HG03439 (cell line): ENCODE results near the gene HMGA1.
"Not testable (repeated sequence)": the region's sequence is repeated elsewhere in the genome, so short reads cannot be mapped to it uniquely, and the experiment has no call there.

Experiments
- ATAC-seq: cut with Tn5 transposase; IDR thresholded peaks from one replicate; pipeline ENCODE4 v1.9.1; 2021; ENCODE audit warnings: mild to moderate bottlenecking, moderate library complexity; ENCODE audit not compliant: unreplicated experiment

The HMGA1 gene

DNA sequence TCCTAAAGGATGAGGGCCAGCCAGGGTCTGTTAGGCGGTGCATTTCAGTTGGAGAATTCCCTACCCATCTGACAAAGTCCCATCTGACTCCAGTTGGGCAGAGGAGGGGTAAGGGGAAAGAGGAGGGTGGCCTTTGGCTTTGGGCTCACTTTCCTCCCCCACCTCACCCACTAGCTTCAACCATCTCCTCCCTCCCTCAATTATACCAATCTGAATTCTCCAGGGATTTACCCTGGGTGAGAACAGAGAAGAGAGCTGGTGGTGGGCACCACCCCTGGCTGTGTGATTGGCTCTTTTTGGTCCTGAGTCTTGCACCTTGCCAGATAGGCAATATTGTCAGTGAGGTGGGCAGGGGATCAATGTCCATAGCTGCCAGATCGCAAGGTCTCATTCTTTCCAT lies 3.2 kb downstream of the HMGA1 start:
- no peak for ATAC-seq

DNA sequence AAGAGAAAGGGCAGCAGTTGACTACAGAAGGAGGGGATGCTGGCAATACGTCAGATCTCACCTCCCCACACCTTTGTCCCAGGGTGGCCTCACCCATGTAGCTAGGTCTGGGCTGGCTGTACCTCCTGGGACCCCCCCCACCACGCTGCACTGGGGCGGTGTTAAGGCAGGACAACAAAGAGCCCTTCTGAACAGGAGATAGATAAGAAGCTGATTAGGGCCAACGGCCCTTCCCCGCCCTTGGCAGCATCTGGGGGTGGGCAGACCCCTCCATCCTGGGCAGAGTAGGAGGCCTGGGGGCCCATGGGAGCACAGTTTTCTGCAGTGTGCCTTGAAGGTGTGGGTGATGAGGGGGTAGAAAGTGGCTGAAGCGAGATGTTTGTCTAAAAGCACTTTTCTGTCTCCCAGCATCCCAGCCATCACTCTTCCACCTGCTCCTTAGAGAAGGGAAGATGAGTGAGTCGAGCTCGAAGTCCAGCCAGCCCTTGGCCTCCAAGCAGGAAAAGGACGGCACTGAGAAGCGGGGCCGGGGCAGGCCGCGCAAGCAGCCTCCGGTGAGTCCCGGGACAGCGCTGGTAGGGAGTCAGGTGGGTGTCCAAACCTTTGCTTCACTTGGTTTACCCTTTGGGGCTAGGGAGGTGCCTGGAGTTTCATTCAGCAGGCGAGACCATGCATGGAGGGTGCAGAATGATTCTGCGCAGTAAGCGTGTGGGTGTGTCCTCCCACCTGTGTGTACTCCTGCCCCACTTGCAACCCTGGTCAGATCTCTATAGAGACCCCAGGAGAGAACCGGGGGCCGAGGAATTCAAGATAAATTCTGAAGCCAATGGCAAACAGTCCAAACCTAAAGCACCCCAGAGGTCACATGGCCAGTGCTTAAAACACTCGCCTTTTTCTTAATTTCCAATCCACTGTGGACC lies 3.9 kb downstream of the HMGA1 start:
- ATAC-seq, result no peak

DNA sequence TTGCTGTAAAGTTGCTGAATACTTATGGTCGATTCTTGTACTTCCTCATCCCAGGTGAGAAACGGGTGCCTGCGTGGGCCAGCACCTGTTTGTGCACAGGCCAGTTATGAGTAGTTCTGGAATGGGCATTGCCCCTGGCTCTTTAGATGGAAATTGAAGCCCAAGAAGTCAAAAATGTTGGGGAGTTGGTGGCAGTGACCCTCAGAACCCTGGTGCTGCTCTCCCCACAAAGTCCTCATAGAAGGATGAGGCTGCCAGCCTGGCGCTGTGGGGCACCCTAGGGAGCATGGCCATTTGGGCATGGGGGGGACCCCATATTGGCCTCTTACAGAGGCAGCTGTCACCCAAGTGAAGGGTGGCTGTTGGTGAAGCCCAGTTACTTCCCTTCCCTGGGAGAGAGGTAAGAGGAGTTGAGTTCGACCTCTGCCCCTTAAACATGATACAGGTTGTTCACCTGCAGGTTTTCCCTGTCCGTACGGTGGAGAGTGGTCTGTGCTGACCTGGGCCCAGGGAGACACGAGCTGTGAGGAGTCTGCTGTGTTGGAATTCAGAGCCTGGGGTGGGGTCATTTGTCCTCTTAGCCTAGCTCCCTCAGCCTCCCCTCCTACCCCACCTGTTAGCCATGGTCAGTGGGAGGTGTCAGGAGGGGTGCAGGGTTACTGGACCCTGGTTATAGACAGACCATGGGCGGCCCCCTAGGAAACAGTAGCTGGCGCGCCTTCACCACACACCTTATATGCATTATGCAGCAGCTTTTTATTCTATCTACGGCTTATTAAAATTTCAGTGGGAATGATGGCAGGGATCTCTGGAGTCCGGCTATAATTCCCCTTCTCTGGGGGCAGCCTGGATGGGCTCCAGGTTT lies 4.9 kb downstream of the HMGA1 start:
- no peak for ATAC-seq

DNA sequence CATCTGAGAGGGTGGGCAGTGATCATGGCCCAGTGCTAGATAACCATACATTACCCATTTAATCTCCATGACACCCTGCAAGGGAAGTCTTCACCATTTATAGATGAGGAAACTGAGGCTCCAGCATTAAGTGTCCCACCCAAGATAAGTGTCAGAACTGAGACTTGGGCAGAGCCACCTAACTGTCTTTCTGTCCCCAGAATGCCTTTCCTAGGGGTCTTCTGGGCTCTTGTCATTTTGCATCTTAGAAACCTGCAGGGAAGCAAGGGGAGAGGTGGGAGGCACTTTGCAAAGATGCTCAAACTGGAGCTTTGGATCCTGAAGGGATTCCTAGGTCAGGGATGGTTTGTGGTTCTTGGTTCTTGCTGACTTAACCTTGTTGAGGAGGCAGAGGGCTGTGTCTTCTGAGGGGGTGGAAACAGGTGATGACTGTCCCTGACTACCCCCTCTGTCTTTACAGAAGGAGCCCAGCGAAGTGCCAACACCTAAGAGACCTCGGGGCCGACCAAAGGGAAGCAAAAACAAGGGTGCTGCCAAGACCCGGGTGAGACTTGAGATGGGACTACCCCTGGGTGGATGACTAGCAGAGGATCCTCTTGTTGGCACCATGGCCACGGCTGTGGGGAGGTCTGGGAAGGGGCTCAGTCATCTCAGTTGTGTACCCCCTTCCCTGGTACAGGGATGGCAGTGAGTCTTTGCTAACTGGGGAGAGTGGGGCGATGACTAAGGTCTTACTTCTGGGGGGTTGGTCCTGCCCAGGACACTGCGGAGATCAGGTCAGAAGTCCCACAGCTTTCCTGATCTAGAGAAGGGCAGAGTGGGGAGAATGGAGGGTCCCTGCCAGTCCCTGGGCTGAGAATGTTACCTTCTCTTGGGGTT lies 5.8 kb downstream of the HMGA1 start:
- no peak for ATAC-seq

DNA sequence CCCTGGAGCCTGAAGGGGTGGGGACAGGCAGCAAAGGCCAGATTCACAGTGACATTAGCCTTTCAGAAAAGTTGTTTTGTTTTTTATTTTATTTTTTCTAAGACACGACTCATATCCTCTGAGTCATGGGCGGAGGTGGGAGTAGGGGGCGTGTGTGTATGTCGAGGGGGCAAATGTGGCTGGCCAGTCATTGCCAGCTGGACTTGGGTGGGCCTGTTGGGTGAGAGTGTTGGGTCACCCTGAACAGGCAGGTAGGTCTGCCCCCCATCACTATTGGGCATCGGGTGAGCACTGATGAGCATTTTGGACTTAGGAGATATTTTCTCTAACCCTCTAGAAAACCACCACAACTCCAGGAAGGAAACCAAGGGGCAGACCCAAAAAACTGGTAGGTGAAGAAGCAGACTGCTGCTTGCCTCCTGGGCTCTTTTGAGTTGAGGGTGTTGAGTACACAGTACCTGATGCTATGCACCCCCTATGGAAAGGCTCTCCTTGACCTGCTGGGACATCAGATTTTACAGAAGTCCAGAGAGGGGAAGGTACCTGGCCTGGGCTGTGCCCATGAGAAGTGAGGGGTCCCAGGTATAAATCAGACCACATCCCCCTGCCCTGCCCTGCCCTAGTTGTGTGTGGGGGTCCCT lies 6.6 kb downstream of the HMGA1 start:
- ATAC-seq, result no peak

DNA sequence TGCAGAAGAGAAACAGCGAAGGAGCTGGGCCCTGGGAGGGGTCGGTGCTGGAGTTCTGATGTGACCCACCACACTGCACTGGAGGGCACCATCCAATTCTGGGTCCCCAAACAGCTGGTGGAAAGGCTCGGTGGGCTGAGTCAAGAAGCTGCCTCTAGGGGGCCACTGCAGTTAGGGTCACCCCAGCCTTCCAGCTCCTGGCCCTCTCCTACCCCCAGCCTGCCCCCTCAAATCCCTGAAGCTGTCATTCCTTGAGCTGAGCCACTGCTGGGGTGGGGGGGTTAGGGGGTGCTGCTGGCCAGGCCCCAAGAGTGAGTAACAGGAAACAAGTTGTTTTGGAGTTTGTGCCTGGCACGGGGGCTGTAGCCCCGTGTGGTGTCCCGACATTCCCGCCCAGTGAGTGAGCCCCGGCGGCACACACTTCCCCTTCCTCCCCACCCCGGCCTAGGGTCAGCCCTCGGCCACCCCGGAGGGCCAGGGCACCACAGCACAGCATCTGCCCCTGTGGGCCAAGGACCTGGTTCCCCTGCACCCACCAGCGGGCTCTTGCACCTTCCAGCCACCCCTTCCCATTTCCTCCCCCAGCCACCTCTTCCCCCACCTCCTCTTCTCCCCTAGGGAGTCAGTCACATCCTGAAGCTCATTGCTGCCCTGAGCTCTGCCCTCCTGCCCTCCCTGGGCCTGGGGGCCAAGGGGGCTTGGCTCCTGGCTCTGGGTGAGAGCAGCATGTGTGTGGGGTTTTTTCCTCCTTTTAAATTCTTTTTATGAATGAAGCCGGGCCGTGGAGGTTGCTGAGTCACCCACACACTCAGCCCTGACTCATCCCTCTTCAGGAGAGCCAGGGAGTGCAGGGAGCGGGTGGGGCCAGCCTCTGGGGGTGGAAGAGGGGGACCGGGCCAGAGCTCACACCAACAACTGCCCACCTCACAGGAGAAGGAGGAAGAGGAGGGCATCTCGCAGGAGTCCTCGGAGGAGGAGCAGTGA lies 7.5 kb downstream of the HMGA1 start:
- ATAC-seq, result no peak

DNA sequence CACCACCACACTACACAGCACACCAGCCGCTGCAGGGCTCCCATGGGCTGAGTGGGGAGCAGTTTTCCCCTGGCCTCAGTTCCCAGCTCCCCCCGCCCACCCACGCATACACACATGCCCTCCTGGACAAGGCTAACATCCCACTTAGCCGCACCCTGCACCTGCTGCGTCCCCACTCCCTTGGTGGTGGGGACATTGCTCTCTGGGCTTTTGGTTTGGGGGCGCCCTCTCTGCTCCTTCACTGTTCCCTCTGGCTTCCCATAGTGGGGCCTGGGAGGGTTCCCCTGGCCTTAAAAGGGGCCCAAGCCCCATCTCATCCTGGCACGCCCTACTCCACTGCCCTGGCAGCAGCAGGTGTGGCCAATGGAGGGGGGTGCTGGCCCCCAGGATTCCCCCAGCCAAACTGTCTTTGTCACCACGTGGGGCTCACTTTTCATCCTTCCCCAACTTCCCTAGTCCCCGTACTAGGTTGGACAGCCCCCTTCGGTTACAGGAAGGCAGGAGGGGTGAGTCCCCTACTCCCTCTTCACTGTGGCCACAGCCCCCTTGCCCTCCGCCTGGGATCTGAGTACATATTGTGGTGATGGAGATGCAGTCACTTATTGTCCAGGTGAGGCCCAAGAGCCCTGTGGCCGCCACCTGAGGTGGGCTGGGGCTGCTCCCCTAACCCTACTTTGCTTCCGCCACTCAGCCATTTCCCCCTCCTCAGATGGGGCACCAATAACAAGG lies 8.5 kb downstream of the HMGA1 start:
- ATAC-seq, result not testable (repeated sequence)

DNA sequence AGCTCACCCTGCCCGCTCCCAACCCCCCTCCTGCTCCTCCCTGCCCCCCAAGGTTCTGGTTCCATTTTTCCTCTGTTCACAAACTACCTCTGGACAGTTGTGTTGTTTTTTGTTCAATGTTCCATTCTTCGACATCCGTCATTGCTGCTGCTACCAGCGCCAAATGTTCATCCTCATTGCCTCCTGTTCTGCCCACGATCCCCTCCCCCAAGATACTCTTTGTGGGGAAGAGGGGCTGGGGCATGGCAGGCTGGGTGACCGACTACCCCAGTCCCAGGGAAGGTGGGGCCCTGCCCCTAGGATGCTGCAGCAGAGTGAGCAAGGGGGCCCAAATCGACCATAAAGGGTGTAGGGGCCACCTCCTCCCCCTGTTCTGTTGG lies 9.1 kb downstream of the HMGA1 start:
- not testable (repeated sequence) for ATAC-seq

DNA sequence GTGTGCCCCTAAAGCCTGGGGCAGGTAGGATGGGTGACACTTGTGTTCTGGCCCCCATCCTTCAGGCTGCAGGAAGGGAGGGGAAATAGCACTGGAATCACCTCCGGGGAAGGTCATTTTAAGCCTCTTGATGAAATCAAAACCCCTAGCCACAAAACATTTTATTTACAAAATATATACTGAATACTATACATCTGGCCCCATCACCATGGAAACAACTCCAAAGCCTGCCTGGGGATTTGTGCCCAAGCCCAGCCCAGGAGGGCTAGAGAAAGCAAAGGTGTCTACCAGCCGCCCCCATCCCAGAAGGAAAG lies 9.5 kb downstream of the HMGA1 start:
- ATAC-seq, result no peak

DNA sequence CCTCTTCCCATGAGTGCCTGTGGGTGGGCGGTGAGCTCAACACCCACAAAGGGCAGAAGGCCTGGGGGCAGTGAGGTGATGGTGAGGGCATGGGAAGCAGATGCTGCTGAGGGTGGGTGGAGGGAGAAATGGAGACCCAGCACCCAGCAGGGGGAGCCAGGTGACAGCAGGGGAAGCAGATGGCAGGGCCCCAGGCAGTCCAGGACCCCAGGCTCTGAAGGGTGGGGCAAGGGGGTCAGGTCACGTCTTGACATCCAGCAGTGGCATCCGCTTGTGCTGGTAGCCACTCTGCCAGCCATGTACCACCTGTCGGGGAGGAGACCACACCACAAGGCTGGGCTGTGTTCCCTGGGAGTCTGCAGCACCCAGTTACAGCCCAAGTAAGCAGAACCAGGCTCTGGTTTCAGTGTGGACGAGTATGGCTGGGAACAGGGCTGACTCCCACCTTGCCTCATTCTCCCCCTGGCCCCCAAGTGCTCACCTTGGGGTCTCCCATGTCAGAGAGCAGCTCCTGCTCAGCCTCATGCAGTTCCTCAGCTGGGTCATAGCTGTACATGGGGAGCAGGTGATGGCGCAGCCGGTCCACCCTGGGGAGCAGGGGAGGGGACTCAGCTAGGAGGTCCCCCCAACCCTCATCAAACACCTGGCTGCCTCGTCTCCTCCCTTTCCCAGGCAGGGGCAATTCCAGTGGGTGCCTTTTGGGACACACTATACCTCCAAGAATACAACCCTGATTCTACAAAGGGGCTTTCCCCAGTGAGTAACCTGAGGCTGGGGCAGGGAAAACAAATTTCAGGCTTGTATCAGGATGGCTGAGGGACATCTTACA lies 10.1 kb downstream of the HMGA1 start:
- no peak for ATAC-seq

DNA sequence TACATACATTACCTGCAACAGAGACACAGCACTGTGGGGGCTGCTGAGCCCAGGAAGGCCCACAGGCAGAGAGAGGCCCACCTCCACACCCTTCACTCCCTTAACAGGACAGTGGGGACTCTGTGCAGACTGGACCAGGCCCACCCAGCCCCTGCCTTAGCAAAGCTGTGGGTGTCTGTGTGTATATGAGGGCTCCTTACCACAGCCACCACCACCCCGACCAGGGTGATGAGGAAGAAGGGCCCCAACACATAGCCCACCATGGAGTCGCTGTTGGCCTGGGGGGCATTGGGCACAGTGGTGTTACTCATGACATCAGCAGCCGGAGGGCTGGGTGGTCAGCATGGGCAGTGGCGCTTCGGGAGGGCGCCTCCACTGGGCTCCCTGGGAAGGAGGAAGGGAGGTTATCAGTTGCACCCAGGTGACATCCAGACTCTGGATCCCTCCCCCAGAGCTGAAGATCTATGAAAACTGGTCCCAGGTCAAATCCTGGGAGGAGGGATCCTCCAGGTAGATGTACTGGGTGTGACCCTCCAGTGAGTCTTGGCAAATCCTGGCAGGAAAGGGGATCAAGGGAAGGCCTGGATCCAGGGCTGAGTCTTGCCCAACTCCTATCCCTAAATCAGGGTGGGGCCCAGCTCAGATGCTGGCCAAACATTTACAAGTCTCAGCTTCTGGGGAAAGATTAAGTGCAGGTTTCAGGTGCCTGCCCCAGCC lies 11.0 kb downstream of the HMGA1 start:
- no peak for ATAC-seq

DNA sequence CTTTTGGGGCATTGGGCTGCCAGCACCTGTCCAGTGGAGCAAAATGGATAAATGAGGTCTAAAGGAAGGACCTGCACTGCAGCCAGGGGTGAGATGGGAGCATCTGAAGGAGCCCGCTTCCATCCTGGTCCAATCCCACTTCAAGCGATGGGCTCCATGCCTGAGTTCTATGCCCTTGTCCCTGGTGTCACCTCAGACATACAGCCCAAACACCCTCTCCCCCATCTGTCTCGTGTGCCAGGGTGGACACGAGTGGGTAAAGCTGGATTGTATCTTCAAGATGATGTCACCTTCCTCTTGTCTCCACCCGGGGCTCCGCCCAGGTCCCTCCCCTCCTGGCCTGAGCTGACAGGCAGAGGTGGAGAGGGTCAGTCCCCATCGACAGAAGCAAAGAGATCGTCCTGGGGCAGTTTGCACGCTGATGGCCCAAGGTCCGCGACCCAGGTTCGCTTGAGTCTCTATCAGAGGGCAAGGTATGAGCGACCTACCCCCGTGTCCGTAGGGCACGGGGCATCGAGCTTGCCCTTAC lies 11.6 kb downstream of the HMGA1 start:
- ATAC-seq, result peak; percentile 24

DNA sequence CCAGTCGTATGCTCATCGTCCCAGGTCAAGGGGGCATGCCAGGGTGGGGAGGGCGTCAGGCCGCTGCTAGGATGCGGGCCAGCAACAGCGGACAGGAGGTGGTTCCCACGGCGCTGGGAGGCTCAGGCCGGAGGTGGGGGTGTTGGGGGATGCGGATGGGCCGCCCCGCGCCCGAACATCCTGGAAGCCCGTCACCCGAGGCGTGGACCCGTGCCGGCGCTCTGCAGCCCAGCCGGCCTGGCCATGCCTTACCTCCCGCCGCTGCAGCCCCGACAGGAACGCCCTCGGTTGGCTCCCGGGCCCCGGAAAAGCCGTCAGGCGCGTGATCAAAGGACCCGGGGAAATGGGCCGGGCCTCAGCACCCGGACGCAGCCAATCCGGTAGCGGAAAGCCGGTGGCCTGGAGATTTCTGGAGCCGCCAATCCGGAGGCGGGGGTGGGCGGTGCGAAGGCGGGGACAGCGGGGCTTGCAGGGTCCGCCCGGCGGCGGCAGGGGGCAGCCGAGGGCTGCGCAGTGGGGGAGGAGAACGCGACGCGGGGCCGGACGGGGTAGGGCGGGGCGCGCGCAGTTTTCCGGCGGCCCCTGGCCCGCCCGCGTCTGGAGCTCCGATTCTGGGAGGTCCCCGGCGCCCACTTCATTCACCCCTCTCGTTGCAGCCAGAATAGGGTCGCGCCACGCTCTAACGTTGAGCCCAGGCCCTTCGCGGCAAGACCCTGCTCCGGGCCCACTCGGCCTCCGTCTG lies 12.2 kb downstream of the HMGA1 start, which contains the start of gene SMIM29:
Gene SMIM29 (minus strand): TSS at position 280 of the 742 bp plus-strand sequence. CDS start 1,215 bp downstream, outside the sequence.
- ATAC-seq, result peak; percentile 76

DNA sequence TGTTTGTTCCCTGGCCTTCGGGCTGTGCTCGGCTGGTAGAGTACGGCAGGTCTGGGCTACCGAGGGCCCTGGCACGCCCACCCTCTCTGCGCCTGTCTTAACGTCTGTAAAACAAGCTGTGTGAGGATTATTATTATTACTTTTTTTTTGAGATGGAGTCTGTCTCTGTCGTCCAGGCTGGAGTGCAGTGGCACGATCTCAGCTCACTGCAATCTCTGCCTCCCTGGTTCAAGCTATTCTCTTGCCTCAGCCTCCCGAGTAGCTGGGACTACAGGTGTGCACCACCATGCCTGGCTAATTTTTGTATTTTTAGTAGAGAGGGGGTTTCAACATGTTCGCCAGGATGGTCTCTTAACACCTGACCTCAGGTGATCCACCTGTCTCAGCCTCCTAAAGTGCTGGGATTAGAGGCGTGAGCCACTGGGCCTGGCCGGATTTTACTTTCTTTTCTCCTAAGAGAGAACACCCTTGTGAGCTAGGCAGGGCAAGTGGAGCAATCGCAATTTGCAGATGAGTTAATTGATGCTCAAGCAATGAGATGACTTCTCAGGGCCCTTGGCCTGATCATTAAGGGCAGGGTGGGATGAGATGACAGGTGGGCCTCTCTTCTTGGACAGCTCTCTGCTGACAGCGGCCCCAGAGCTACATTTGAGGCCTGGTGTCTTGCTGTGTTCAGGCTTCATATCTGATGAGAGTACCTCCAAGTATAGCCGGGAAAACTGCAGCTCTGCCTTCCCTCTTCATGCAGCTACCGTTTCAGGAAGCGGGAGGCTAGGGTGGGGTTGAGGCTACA lies 13.0 kb downstream of the HMGA1 start:
- peak; percentile 20 for ATAC-seq

DNA sequence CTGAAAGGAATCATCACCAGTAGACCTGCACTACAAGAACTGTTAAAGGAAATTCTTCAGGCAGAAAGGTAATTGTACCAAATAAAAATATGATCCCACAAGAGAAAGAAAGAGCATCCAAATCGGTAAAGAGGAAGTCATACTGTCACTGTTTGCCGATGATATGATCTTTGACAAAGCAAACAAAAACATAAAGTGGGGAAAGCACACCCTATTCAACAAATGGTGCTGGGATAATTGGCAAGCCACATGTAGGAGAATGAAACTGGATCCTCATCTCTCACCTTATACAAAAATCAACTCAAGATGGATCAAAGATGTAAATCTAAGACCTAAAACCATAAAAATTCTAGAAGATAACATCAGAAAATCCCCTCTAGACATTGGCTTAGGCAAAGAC lies 15.7 kb downstream of the HMGA1 start:
- not testable (repeated sequence) for ATAC-seq
